WTC11 (cell line): ENCODE results near the gene C9orf50. TPM values are rescaled to one million over a fixed set of nuclear protein-coding genes. Genes with fewer than 3 reads are reported as not detected.
A peak's percentile ranks its signal among the peaks of the same experiment; 100 is the strongest.

ENCODE experiments used
- ATAC-seq: fragments of 200-7000 bp; cut with Tn5 transposase; 2 replicates; pipeline ENCODE4 v1.10.0; 2021; ENCODE audit warnings: mild to moderate bottlenecking, moderate library complexity
- CTCF ChIA-PET: fragments of 300-600 bp; sonication (Branson Sonifier 250); formaldehyde crosslinking; loops from one replicate; lab custom pipeline; 2021; ENCODE audit warnings: antibody characterized with exemption; lab: Charles Lee
- POLR2A ChIA-PET: fragments of 350-600 bp; sonication (Branson Sonifier 250); formaldehyde crosslinking; loops from one replicate; lab custom pipeline; 2021; ENCODE audit warnings: antibody characterized with exemption; lab: Charles Lee
- DNase-seq: peaks from one replicate; pipeline ENCODE4 v3.0.0; 2021; ENCODE audit warnings: low spot score
- H3K27ac Mint-ChIP-seq: 2 replicates; pipeline ENCODE4 v1.8.0; 2021; ENCODE audit warnings: mixed read lengths
- H3K27me3 Mint-ChIP-seq: 2 replicates; pipeline ENCODE4 v1.8.0; 2021; ENCODE audit warnings: low read depth, mild to moderate bottlenecking, moderate library complexity, mixed read lengths
- H3K36me3 Mint-ChIP-seq: 2 replicates; pipeline ENCODE4 v1.8.0; 2021; ENCODE audit warnings: mixed read lengths
- H3K4me1 Mint-ChIP-seq: 2 replicates; pipeline ENCODE4 v1.8.0; 2022; ENCODE audit warnings: mixed read lengths
- H3K4me3 Mint-ChIP-seq: 2 replicates; pipeline ENCODE4 v1.8.0; 2021; ENCODE audit warnings: mild to moderate bottlenecking, moderate library complexity, mixed read lengths
- H3K9me3 Mint-ChIP-seq: 2 replicates; pipeline ENCODE4 v1.8.0; 2021; ENCODE audit warnings: mixed read lengths
- EMX1 ChIP-seq: fragments of 250-450 bp; sonication (Bioruptor Pico); IDR thresholded peaks from 2 replicates; pipeline ENCODE4 v1.8.0; 2021; ENCODE audit warnings: mild to moderate bottlenecking
- GTF2I ChIP-seq: fragments of 250-450 bp; sonication (Bioruptor Pico); conservative IDR thresholded peaks from 2 replicates; pipeline ENCODE4 v1.4.0; 2021; ENCODE audit warnings: mild to moderate bottlenecking
- IRF2 ChIP-seq: sonication (generic); formaldehyde crosslinking; IDR thresholded peaks from 2 replicates; pipeline ENCODE4 v1.8.0; 2022; ENCODE audit warnings: low read depth, missing genetic modification reagents, borderline replicate concordance
- JAZF1 ChIP-seq: fragments of 250-450 bp; sonication (Bioruptor Pico); IDR thresholded peaks from 2 replicates; pipeline ENCODE4 v1.9.0; 2021; ENCODE audit warnings: moderate library complexity, mild to moderate bottlenecking, inconsistent platforms
- KAT7 ChIP-seq: sonication (generic); formaldehyde crosslinking; IDR thresholded peaks from 2 replicates; pipeline ENCODE4 v1.8.1; 2023; ENCODE audit warnings: missing genetic modification reagents, mild to moderate bottlenecking, borderline replicate concordance
- MXD4 ChIP-seq: fragments of 250-450 bp; sonication (Bioruptor Pico); IDR thresholded peaks from 2 replicates; pipeline ENCODE4 v1.8.0; 2021; ENCODE audit warnings: mild to moderate bottlenecking, moderate library complexity, borderline replicate concordance
- NFATC4 ChIP-seq: fragments of 250-450 bp; sonication (Bioruptor Pico); IDR thresholded peaks from 2 replicates; pipeline ENCODE4 v1.9.0; 2021; ENCODE audit warnings: mild to moderate bottlenecking
- NFE2L1 ChIP-seq: sonication (generic); formaldehyde crosslinking; IDR thresholded peaks from 2 replicates; pipeline ENCODE4 v1.8.1; 2023; ENCODE audit warnings: missing genetic modification reagents
- RORB ChIP-seq: fragments of 250-450 bp; sonication (Bioruptor Pico); IDR thresholded peaks from 2 replicates; pipeline ENCODE4 v1.9.0; 2021; ENCODE audit warnings: mild to moderate bottlenecking
- SMAD4 ChIP-seq: sonication (generic); formaldehyde crosslinking; IDR thresholded peaks from 2 replicates; pipeline ENCODE4 v1.8.0; 2022; ENCODE audit warnings: mild to moderate bottlenecking, missing genetic modification reagents
- TEAD1 ChIP-seq: sonication (generic); formaldehyde crosslinking; IDR thresholded peaks from 2 replicates; pipeline ENCODE4 v1.8.0; 2022; ENCODE audit warnings: mild to moderate bottlenecking, missing genetic modification reagents
- ZNF219 ChIP-seq: sonication (generic); formaldehyde crosslinking; IDR thresholded peaks from 2 replicates; pipeline ENCODE4 v1.8.0; 2023; ENCODE audit warnings: missing genetic modification reagents, mild to moderate bottlenecking, borderline replicate concordance
- ZNF263 ChIP-seq: sonication (generic); formaldehyde crosslinking; IDR thresholded peaks from 2 replicates; pipeline ENCODE4 v1.8.1; 2022; ENCODE audit warnings: low read depth, mild to moderate bottlenecking, moderate library complexity, missing genetic modification reagents
- total RNA-seq: library from RNA; stranded (reverse); gene quantifications from 3 replicates; pipeline ENCODE4 v1.2.3, GENCODE V29; 2021
- TF ChIP-seq, protein P1 (sequence below): sonication (generic); formaldehyde crosslinking; IDR thresholded peaks from 2 replicates; pipeline ENCODE4 v1.8.1; 2023; ENCODE audit warnings: mild to moderate bottlenecking, missing genetic modification reagents
- TF ChIP-seq, protein P2 (sequence below): fragments of 250-450 bp; sonication (Bioruptor Pico); conservative IDR thresholded peaks from 2 replicates; pipeline ENCODE4 v1.9.0; 2021; ENCODE audit warnings: mild to moderate bottlenecking
- TF ChIP-seq, protein P3 (sequence below): sonication (generic); formaldehyde crosslinking; conservative IDR thresholded peaks from 2 replicates; pipeline ENCODE4 v1.8.1; 2023; ENCODE audit warnings: mild to moderate bottlenecking, low read depth, missing genetic modification reagents, moderate library complexity
- TF ChIP-seq, protein P4 (sequence below): sonication (generic); formaldehyde crosslinking; IDR thresholded peaks from 2 replicates; pipeline ENCODE4 v1.8.1; 2022; ENCODE audit warnings: missing genetic modification reagents, borderline replicate concordance
- TF ChIP-seq, protein P5 (sequence below): fragments of 200-600 bp; IDR thresholded peaks from 2 replicates; pipeline ENCODE4 v1.8.0; 2022; ENCODE audit warnings: antibody characterized with exemption

The C9orf50 gene
- total RNA-seq, 1 experiment from 2014 or later, result 0.11 TPM

DNA sequence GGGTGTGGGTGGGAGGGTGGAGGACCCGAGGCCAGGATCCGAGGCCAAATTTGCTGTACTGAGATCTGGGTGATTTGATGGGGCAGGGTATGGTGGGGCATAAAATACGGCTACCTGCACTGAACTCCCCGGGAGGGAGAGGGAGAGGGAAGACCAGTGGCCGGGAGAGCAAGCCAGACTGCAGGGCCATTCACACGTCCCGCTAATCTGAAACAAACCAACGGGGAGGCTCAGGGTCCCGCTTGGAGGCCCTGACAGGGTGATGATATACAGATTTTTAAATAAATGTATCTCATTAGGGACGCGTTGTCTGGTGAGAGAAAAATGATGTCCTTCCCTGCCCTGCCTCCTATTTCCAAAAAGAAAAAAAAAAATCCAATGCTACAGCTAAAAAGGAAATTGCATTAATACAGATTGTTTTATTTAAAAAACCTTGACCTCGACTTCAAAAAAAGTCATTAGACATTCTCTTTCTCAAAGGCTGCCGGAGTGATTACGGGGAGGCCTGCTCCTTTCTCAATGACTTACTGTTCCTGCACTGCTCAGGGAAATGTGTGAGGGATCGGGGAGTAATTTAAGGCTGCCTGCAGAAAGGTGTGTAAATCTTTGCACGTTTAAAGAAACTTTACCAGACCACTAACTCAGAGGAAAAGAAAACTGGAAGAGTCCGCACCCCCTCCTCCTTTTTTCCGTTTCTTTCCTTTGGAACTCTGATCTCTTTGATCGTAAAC, 33.1 kb upstream of the C9orf50 start:
- no peak for ATAC-seq
- Mint-ChIP-seq H3K27ac (peak overlapping the region; percentile 38; the same call in 1 of the 2 replicates), H3K27me3 (no peaks in the 10 kb centered on the region; the same call in 1 of the 2 replicates), H3K9me3 (no peaks in the 10 kb centered on the region), H3K36me3 (no peaks in the 10 kb centered on the region), H3K4me1 (no peaks in the 10 kb centered on the region)
- CTCF ChIA-PET, result no interaction called here
- no peak for DNase-seq
- POLR2A ChIA-PET, result no interaction called here
- TF ChIP-seq NFATC4 (CRISPR knock-in tag), result no peak
- TF ChIP-seq ZNF219 (CRISPR knock-in tag), result no peak
- TF ChIP-seq, all 79 proteins: peak for 0
- H3K4me3 Mint-ChIP-seq, result no peak overlapping the region

DNA sequence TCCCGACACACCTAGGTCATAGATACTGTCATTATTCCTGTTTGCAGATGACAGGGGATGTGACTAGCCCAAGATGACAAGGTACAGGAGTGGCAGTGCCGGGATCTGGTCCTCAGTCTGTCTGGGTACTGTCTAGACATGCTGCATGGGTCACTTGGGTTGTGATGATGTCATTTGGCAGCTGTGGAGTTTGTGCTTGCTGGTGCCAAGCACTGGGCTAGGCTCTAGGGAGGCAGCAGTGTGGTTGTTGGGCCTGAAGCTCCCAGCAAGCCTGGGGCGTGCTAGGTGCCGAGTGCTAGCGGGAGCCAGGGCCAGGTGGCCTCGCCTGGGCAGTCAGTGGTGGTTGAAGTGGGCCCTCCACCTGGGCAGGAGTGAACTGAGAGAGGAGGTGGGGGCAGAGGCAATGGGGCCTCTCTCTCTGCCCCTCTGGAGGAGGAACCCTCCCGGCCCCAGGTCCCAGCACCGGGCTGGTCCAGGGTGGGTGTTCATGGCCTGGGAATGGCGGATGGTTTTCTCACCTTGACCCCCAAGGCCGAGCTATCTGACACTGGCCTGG, 29.9 kb upstream of the C9orf50 start:
- TF ChIP-seq, protein P1, sequence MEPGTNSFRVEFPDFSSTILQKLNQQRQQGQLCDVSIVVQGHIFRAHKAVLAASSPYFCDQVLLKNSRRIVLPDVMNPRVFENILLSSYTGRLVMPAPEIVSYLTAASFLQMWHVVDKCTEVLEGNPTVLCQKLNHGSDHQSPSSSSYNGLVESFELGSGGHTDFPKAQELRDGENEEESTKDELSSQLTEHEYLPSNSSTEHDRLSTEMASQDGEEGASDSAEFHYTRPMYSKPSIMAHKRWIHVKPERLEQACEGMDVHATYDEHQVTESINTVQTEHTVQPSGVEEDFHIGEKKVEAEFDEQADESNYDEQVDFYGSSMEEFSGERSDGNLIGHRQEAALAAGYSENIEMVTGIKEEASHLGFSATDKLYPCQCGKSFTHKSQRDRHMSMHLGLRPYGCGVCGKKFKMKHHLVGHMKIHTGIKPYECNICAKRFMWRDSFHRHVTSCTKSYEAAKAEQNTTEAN (CRISPR knock-in tag), result no peak
- TF ChIP-seq MXD4 (CRISPR knock-in tag), result no peak
- TF ChIP-seq, protein P2, sequence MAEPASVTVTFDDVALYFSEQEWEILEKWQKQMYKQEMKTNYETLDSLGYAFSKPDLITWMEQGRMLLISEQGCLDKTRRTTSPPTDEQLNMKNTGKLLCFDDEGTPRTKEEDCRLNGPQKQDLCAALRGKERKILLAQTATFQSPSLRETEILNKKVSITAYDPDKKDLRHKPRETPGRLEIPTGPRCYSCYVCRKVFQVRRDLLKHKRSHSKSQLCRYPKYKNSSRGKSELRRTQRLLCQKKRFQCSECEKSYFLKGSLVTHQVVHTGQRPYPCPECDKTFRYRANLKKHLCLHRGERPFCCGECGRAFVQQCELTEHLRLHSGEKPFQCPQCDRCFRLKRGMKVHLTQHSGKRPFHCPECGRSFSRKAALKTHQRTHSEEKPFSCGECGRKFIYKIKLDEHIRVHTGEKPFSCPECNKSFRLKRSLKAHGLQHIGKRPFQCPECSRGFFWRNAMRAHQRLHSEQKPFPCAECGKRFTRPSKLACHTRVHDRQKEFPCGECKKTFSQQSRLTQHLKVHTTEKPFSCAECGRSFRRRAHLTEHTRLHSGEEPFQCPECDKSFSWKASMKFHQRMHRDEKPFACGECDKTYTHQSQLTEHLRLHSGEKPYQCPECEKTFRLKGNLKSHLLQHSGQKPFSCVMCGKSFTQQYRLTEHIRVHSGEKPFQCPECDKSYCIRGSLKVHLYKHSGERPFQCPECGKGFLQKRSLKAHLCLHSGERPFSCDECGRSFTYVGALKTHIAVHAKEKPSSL, result no peak
- no peak for TF ChIP-seq TEAD1 (CRISPR knock-in tag)
- TF ChIP-seq RORB (CRISPR knock-in tag), result no peak
- TF ChIP-seq NFE2L1 (CRISPR knock-in tag), result no peak
- no peak for TF ChIP-seq JAZF1 (CRISPR knock-in tag)
- no peak for TF ChIP-seq IRF2 (CRISPR knock-in tag)
- TF ChIP-seq, protein P3, sequence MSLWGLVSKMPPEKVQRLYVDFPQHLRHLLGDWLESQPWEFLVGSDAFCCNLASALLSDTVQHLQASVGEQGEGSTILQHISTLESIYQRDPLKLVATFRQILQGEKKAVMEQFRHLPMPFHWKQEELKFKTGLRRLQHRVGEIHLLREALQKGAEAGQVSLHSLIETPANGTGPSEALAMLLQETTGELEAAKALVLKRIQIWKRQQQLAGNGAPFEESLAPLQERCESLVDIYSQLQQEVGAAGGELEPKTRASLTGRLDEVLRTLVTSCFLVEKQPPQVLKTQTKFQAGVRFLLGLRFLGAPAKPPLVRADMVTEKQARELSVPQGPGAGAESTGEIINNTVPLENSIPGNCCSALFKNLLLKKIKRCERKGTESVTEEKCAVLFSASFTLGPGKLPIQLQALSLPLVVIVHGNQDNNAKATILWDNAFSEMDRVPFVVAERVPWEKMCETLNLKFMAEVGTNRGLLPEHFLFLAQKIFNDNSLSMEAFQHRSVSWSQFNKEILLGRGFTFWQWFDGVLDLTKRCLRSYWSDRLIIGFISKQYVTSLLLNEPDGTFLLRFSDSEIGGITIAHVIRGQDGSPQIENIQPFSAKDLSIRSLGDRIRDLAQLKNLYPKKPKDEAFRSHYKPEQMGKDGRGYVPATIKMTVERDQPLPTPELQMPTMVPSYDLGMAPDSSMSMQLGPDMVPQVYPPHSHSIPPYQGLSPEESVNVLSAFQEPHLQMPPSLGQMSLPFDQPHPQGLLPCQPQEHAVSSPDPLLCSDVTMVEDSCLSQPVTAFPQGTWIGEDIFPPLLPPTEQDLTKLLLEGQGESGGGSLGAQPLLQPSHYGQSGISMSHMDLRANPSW, result no peak
- TF ChIP-seq, all 79 proteins: peak for 0
- ChIA-PET POLR2A (no interaction called here), CTCF (interaction anchor here (1.2 to 2.0 kb wide), 2 partner anchors 76 to 87 kb away, joined by 3 to 7 read pairs; no protein-coding TSS in a partner anchor)
- ATAC-seq (no peak), DNase-seq (no peak)
- H3K27me3 Mint-ChIP-seq, result no peaks in the 10 kb centered on the region; the same call in 1 of the 2 replicates
- no peak overlapping the region for H3K27ac Mint-ChIP-seq
- no peak overlapping the region for H3K4me3 Mint-ChIP-seq
- H3K36me3 Mint-ChIP-seq, result no peaks in the 10 kb centered on the region
- H3K9me3 Mint-ChIP-seq, result peaks cover 8% of the 10 kb centered on the region
- H3K4me1 Mint-ChIP-seq, result no peaks in the 10 kb centered on the region

DNA sequence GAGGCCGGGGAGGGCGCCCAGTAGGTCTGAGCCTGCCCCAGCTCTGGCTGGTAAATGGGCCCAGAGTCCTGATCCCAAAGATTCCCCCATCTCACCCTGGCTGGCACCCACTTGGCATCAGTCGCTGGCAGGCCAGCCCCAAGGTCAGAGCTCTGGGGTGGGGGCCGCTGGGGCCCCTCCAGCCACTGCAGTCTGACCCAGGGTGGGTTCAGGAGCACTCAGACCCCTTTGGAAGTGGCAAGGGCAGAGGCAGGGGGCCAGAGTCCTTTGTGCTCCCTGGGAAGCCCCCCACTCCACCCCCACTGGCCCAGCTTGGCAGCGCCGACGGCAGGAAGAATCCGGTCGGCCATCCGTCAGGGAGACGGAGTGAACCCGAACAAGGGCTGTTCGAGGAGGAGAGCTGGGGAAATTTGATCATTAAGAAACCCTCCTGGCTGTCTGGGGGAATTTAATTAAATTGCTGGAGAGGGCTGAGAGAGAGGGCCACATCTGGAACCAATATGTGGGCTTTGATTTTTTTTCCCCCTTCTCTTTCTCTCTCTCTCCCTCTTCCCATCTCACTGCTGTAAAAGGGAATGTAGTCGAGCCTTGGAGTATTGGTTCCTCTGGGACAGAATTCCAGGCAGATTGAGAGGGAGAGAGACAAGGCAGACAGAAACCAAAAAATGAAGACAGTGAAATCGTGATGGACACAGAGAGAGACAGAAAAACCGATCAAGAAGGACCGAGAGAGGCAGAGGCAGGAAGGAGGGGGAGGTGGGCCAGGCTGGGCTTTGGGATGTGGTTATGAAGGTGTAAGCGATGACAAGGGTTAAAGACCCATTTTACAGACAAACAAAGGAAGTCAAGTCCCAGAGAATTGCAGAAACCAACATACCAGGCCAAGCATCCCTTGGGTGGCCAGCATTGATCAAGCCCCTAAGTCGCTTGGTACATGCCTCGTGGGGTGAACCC, 29.1 kb upstream of the C9orf50 start:
- Mint-ChIP-seq H3K9me3 (peaks cover 8% of the 10 kb centered on the region), H3K4me1 (no peaks in the 10 kb centered on the region), H3K4me3 (no peak overlapping the region), H3K27me3 (no peaks in the 10 kb centered on the region; the same call in 1 of the 2 replicates), H3K27ac (no peak overlapping the region), H3K36me3 (no peaks in the 10 kb centered on the region)
- ATAC-seq (no peak), DNase-seq (no peak)
- ChIA-PET POLR2A (no interaction called here), CTCF (interaction anchor here (0.6 to 2.0 kb wide), 2 partner anchors 88 to 133 kb away, joined by 3 to 7 read pairs; no protein-coding TSS in a partner anchor)
- TF ChIP-seq SMAD4 (CRISPR knock-in tag), result no peak
- no peak for TF ChIP-seq GTF2I (CRISPR knock-in tag)
- TF ChIP-seq, protein P4, sequence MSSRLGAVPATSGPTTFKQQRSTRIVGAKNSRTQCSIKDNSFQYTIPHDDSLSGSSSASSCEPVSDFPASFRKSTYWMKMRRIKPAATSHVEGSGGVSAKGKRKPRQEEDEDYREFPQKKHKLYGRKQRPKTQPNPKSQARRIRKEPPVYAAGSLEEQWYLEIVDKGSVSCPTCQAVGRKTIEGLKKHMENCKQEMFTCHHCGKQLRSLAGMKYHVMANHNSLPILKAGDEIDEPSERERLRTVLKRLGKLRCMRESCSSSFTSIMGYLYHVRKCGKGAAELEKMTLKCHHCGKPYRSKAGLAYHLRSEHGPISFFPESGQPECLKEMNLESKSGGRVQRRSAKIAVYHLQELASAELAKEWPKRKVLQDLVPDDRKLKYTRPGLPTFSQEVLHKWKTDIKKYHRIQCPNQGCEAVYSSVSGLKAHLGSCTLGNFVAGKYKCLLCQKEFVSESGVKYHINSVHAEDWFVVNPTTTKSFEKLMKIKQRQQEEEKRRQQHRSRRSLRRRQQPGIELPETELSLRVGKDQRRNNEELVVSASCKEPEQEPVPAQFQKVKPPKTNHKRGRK, result no peak
- no peak for TF ChIP-seq EMX1 (CRISPR knock-in tag)
- TF ChIP-seq ZNF263 (CRISPR knock-in tag), result no peak
- TF ChIP-seq KAT7 (CRISPR knock-in tag), result no peak
- TF ChIP-seq, protein P5, sequence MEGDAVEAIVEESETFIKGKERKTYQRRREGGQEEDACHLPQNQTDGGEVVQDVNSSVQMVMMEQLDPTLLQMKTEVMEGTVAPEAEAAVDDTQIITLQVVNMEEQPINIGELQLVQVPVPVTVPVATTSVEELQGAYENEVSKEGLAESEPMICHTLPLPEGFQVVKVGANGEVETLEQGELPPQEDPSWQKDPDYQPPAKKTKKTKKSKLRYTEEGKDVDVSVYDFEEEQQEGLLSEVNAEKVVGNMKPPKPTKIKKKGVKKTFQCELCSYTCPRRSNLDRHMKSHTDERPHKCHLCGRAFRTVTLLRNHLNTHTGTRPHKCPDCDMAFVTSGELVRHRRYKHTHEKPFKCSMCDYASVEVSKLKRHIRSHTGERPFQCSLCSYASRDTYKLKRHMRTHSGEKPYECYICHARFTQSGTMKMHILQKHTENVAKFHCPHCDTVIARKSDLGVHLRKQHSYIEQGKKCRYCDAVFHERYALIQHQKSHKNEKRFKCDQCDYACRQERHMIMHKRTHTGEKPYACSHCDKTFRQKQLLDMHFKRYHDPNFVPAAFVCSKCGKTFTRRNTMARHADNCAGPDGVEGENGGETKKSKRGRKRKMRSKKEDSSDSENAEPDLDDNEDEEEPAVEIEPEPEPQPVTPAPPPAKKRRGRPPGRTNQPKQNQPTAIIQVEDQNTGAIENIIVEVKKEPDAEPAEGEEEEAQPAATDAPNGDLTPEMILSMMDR, result no peak
